WTC11 (cell line): ENCODE data around the gene MEGF11.

Source experiments
- CTCF ChIP-seq: fragments of 200-600 bp; IDR thresholded peaks from 2 replicates; pipeline ENCODE4 v1.8.0; 2022; ENCODE audit warnings: antibody characterized with exemption
- KAT7 ChIP-seq: sonication (generic); formaldehyde crosslinking; IDR thresholded peaks from 2 replicates; pipeline ENCODE4 v1.8.1; 2023; ENCODE audit warnings: missing genetic modification reagents, mild to moderate bottlenecking, borderline replicate concordance
- NR2C2 ChIP-seq: sonication (generic); formaldehyde crosslinking; IDR thresholded peaks from 2 replicates; pipeline ENCODE4 v1.8.0; 2022; ENCODE audit warnings: mild to moderate bottlenecking, missing genetic modification reagents
- TCF7 ChIP-seq: sonication (generic); formaldehyde crosslinking; IDR thresholded peaks from 2 replicates; pipeline ENCODE4 v1.8.0; 2022; ENCODE audit warnings: mild to moderate bottlenecking, low read depth, missing genetic modification reagents, moderate library complexity
- USF1 ChIP-seq: sonication (generic); formaldehyde crosslinking; IDR thresholded peaks from 2 replicates; pipeline ENCODE4 v1.8.0; 2022; ENCODE audit warnings: mild to moderate bottlenecking, missing genetic modification reagents

GRCh38 chr15:66256692-66257091, 3.1 kb upstream of the MEGF11 start:
- TF ChIP-seq CTCF (no peak), KAT7 (CRISPR knock-in tag) (no peak), NR2C2 (CRISPR knock-in tag) (no peak), USF1 (CRISPR knock-in tag) (no peak), TCF7 (CRISPR knock-in tag) (no peak)
